ENCODE results near the gene CCDC178.

GRCh38 chr18:33076601-33077000, 363.9 kb downstream of the CCDC178 start:
- TF ChIP-seq GATA2 (IDR thresholded peaks at IDR 0.05; ENCODE audit: low read depth, low read length): 0 out of 2 replicates have a peak, but pooled peaks have one; percentile 22
- peak; percentile 28; the same call in 1 of the 2 replicates for TF ChIP-seq GATA3 (IDR thresholded peaks at IDR 0.05; ENCODE audit: low read depth, low read length)

Measured in SH-SY5Y (cell line).